Panc1 (cell line): ENCODE measurements around the gene C6. TPM values are rescaled to one million over a fixed set of nuclear protein-coding genes. Genes with fewer than 3 reads are reported as not detected.

ENCODE experiments used
- ATAC-seq: fragments of 200-7000 bp; cut with Tn5 transposase; 2 replicates; pipeline ENCODE4 v1.9.1; 2020; ENCODE audit warnings: mild to moderate bottlenecking, moderate library complexity
- BruUV-seq: library from RNA; stranded (reverse); fragments of 400-500 nt; replicated peaks from 2 replicates; lab custom pipeline; 2021; lab: Mats Ljungman, UMichigan
- CTCF ChIA-PET: fragments of 300-600 bp; sonication (Branson Sonifier 250); formaldehyde crosslinking; loops from one replicate; lab custom pipeline; 2022; ENCODE audit warnings: antibody characterized with exemption; lab: Charles Lee
- POLR2A ChIA-PET: fragments of 300-600 bp; sonication (Branson Sonifier 250); formaldehyde crosslinking; loops from one replicate; lab custom pipeline; 2022; ENCODE audit warnings: antibody characterized with exemption; lab: Charles Lee
- DNase-seq: peaks from one replicate; pipeline ENCODE4 v3.0.0-alpha.2; 2010; ENCODE audit warnings: low read depth, low spot score
- H3K27ac ChIP-seq: 2 replicates; pipeline ENCODE4 v1.5.1; 2011; ENCODE audit warnings: mild to moderate bottlenecking, low read length, inconsistent platforms
- H3K27me3 ChIP-seq: fragments of 200-500 bp; sonication (Bioruptor generic); 2 replicates; pipeline ENCODE4 v1.6.0; 2014; ENCODE audit warnings: low read length, inconsistent platforms; ENCODE audit not compliant: control insufficient read depth, insufficient read depth
- H3K36me3 ChIP-seq: fragments of 200-500 bp; sonication (Bioruptor generic); 2 replicates; pipeline ENCODE4 v1.5.1; 2014; ENCODE audit warnings: inconsistent platforms, mild to moderate bottlenecking, low read length, moderate library complexity; ENCODE audit not compliant: control insufficient read depth, insufficient read depth
- H3K4me1 ChIP-seq: 2 replicates; pipeline ENCODE4 v1.5.1; 2011; ENCODE audit warnings: inconsistent platforms, mild to moderate bottlenecking, low read length, moderate library complexity; ENCODE audit not compliant: control insufficient read depth, insufficient read depth
- H3K4me3 ChIP-seq, 2 experiments: 2 replicates each; pipeline ENCODE4 v1.5.1; 2011 to 2012; ENCODE audit warnings: low read depth in 2 of 2, low read length in 2 of 2, mild to moderate bottlenecking in 2 of 2, inconsistent platforms in 1 of 2, moderate library complexity in 1 of 2
- H3K9me3 ChIP-seq: fragments of 200-500 bp; sonication (Bioruptor generic); 2 replicates; pipeline ENCODE4 v1.5.1; 2014; ENCODE audit warnings: low read depth, mild to moderate bottlenecking, inconsistent platforms, low read length, moderate library complexity; ENCODE audit not compliant: control insufficient read depth, insufficient read depth
- CTCF ChIP-seq: fragments of 450-650 bp; IDR thresholded peaks from 2 replicates; pipeline ENCODE4 v1.5.1; 2017; ENCODE audit warnings: mild to moderate bottlenecking
- POLR2AphosphoS5 ChIP-seq: IDR thresholded peaks from 2 replicates; pipeline ENCODE4 v1.6.1; 2012; ENCODE audit warnings: mild to moderate bottlenecking, low read depth, low read length, moderate library complexity
- SIN3A ChIP-seq: IDR thresholded peaks from 2 replicates; pipeline ENCODE4 v1.6.1; 2012; ENCODE audit warnings: low read depth, mild to moderate bottlenecking, low read length, moderate library complexity, borderline replicate concordance; ENCODE audit not compliant: insufficient read depth
- TCF7L2 ChIP-seq: IDR thresholded peaks from 2 replicates; pipeline ENCODE4 v1.6.1; 2011; ENCODE audit warnings: mild to moderate bottlenecking, low read depth, low read length, inconsistent platforms
- in situ Hi-C: cut with HindIII; loops from 2 replicates; pipeline ENCODE4 v1.10.0; 2016; ENCODE audit warnings: low sequenced_read_pairs, low pct_unique_long_range_greater_than_20kb
- intact Hi-C: fragments of 100-400 bp; cut with micrococcal nuclease; formaldehyde crosslinking; loops from one replicate; pipeline ENCODE4 v1.10.0; 2022; ENCODE audit not compliant: unreplicated experiment
- total RNA-seq: library from RNA; stranded (reverse); gene quantifications from one replicate; pipeline ENCODE4 v1.2.1, GENCODE V29; 2021; ENCODE audit not compliant: unreplicated experiment
- TF ChIP-seq, protein P1 (sequence below), 2 experiments: IDR thresholded peaks; 2 replicates each; pipeline ENCODE4 v1.6.1; 2011 to 2012; ENCODE audit warnings: low read depth in 2 of 2, control low read depth in 1 of 2, low read length in 1 of 2, mild to moderate bottlenecking in 1 of 2, moderate library complexity in 1 of 2; ENCODE audit not compliant: insufficient read depth in 1 of 2

Gene C6
- total RNA-seq, 1 experiment from 2014 or later, result 0.13 TPM

- H3K9me3 ChIP-seq, result no peaks in the 10 kb centered on the region
- ChIA-PET CTCF (no interaction called here), POLR2A (no interaction called here)
- in situ Hi-C loops, result no loop called here
- no peak overlapping the region for H3K27ac ChIP-seq
- ATAC-seq, result no peak
- H3K27me3 ChIP-seq, result no peaks in the 10 kb centered on the region
- no peak for DNase-seq
- H3K4me3 ChIP-seq, result no peak overlapping the region
- TF ChIP-seq POLR2AphosphoS5, result no peak
- no peak for TF ChIP-seq TCF7L2
- TF ChIP-seq CTCF, result no peak
- no peak for TF ChIP-seq SIN3A
- TF ChIP-seq, protein P1, sequence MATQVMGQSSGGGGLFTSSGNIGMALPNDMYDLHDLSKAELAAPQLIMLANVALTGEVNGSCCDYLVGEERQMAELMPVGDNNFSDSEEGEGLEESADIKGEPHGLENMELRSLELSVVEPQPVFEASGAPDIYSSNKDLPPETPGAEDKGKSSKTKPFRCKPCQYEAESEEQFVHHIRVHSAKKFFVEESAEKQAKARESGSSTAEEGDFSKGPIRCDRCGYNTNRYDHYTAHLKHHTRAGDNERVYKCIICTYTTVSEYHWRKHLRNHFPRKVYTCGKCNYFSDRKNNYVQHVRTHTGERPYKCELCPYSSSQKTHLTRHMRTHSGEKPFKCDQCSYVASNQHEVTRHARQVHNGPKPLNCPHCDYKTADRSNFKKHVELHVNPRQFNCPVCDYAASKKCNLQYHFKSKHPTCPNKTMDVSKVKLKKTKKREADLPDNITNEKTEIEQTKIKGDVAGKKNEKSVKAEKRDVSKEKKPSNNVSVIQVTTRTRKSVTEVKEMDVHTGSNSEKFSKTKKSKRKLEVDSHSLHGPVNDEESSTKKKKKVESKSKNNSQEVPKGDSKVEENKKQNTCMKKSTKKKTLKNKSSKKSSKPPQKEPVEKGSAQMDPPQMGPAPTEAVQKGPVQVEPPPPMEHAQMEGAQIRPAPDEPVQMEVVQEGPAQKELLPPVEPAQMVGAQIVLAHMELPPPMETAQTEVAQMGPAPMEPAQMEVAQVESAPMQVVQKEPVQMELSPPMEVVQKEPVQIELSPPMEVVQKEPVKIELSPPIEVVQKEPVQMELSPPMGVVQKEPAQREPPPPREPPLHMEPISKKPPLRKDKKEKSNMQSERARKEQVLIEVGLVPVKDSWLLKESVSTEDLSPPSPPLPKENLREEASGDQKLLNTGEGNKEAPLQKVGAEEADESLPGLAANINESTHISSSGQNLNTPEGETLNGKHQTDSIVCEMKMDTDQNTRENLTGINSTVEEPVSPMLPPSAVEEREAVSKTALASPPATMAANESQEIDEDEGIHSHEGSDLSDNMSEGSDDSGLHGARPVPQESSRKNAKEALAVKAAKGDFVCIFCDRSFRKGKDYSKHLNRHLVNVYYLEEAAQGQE (IDR thresholded peaks at IDR 0.05; ENCODE audit: insufficient read depth in 1 of 2, low read depth in 2 of 2, low read length in 1 of 2), result no peak
- intact Hi-C loops, result no loop called here
- no peaks in the 10 kb centered on the region for H3K4me1 ChIP-seq
- H3K36me3 ChIP-seq, result no peaks in the 10 kb centered on the region
- no TSS peak for BruUV-seq
Measured at GRCh38 chr5:41199660-41200059, 13.7 kb downstream of the C6 start.

GRCh38 chr5:41196197-41196596 is 17.1 kb downstream of the C6 start:
- BruUV-seq, result no TSS peak
- no peak overlapping the region for H3K27ac ChIP-seq
- DNase-seq (no peak), ATAC-seq (no peak)
- H3K4me3 ChIP-seq, result no peak overlapping the region
- in situ Hi-C loops, result no loop called here
- H3K9me3 ChIP-seq, result no peaks in the 10 kb centered on the region
- TF ChIP-seq CTCF, result no peak
- no peak for TF ChIP-seq SIN3A
- TF ChIP-seq, protein P1 (IDR thresholded peaks at IDR 0.05; ENCODE audit: insufficient read depth in 1 of 2, low read depth in 2 of 2, low read length in 1 of 2), result no peak
- TF ChIP-seq TCF7L2, result no peak
- no peak for TF ChIP-seq POLR2AphosphoS5
- H3K27me3 ChIP-seq, result no peaks in the 10 kb centered on the region
- no peaks in the 10 kb centered on the region for H3K36me3 ChIP-seq
- ChIA-PET POLR2A (no interaction called here), CTCF (no interaction called here)
- intact Hi-C loops, result no loop called here
- no peaks in the 10 kb centered on the region for H3K4me1 ChIP-seq
